ENCODE results near the gene ANKS1B.
A peak's percentile ranks its signal among the peaks of the same experiment; 100 is the strongest.
"Not testable (repeated sequence)": the region's sequence is repeated elsewhere in the genome, so short reads cannot be mapped to it uniquely, and the experiment has no call there.

The ANKS1B gene

DNA sequence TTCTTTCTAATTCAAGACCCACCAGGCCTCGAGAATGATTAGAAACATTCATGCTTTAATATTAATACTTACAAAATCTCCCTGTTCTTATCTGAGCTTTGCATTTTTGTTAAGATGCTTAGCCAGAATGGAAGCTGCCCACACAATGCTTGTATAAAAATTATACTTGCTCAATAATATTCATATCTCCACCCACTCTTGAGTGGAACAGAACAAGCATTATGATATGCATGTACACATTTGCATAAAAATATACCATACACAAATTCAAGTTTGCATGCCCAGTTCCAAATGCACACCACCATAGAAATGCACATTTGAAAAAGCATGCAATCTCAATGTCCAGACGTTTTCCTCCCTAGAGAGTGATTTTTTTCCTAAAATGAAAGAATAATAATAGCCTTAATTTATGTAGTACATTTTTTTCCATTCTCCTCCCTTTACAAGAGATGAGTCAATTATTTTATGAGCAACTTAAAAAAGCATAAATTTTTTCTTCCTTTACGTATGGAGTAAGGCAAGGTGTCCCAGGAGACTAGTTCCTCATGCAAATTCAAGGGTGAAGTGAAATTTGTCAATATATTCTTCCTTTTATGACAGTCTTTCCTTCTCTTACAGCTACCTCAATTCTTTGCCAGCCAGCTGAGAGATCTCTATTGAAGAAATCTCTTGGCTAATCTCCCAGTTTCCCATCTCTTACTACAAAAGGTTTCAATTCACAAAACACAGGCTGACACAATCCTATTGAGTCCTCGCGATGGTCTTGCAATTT lies 650.3 kb downstream of the ANKS1B start:
- DNase-seq, result no peak

GRCh38 chr12:99332936-99333591 lies 651.7 kb downstream of the ANKS1B start:
- DNase-seq, result no peak

- no peak for DNase-seq
These were observed 654.5 kb downstream of the ANKS1B start for GRCh38 chr12:99330216-99330615.

DNA sequence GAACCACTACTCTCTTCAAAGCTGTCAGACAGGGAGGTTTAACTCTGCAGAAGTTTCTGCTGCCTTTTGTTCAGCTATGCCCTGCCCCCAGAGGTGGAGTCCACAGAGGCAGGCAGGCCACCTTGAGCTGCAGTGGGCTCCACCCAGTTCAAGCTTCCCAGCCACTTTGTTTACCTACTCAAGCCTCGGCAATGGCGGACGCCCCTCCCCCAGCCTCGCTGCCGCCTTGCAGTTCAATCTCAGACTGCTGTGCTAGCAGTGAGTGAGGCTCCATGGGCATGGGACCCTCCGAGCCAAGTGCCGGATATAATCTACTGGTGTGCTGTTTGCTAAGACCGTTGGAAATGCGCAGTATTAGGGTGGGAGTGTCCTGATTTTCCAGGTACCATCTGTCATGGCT lies 663.5 kb downstream of the ANKS1B start:
- not testable (repeated sequence) for DNase-seq

GRCh38 chr12:99311373-99311772 lies 673.4 kb downstream of the ANKS1B start:
- DNase-seq, result no peak

DNA sequence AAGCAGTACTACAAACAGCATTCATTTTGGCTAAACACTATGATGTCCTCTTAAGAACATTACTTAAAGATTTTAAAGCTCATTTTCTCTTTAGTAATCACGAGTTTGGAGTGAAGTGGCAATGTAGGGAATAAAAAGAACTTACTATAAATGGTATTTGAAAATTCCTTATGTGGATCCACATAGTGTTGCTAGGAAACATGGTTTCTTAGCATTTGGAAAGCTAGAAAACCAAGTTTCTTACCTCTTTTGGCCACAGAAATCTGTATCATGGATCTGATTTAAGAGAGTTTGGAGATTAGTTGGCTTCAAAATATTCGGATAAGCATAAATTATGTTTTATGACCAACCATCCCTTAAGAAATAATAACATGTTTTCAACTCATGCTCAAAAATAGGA lies 674.9 kb downstream of the ANKS1B start:
- no peak for DNase-seq

- no peak for DNase-seq
These were observed 681.9 kb downstream of the ANKS1B start for GRCh38 chr12:99302874-99303273.

DNA sequence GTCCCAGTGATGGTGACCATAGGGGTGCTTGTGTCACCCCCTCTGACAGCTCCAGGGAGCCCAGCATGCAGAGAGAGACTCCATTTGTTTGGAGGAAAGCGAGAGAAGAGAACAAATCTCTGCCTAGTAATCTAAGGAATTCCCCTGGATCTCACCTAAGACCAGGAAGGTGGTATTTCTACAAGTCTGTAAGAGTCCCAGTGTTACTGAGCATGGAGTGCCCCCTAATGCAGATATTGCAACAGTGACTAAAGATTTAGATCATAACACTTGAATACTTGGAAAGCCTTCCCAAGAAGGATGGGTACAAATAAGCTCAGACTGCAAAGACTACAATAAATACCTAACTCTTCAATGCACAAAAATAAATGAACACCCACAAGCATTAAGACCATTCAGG lies 697.6 kb downstream of the ANKS1B start:
- no peak for DNase-seq

- DNase-seq, result no peak
These were observed 700.6 kb downstream of the ANKS1B start for GRCh38 chr12:99284161-99284560.

DNA sequence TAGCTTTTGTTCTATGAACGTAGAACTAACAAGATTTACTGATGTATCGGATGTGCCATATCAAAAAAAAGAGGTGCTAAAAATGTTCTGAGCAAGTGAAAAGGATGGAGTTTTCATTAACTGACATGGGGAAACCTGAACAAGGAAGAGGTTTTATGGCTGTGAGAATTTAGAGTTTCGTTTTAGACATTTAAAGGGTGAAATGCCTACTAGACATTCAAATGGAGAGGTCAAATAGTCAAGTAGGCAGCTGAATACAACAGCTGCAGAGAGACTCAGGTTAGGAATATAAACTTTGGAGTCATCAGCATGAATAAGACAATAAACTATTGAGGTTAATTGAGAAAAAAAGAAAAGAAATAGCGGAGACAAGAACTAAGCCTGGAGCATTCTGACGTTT lies 702.1 kb downstream of the ANKS1B start:
- DNase-seq, result no peak

DNA sequence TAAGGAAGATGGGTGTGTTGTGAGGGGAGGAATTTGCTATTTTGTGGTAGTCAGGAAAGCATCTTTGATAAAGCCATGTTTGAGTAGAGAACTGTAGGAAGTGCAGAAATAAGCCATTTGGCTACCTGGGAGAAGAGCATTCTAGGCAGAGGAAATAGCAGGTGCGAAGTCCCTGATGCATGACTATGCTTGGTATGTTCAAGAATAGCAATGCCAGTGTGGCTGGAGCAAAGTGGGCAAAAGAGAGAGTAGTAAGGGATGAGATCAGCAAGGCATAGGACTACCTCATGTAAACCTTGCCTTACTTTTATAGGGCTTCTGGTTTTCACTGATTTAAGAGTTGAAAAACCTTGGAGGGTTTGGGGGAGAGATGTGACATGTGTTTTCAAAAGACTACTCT lies 702.6 kb downstream of the ANKS1B start:
- DNase-seq, result no peak

DNA sequence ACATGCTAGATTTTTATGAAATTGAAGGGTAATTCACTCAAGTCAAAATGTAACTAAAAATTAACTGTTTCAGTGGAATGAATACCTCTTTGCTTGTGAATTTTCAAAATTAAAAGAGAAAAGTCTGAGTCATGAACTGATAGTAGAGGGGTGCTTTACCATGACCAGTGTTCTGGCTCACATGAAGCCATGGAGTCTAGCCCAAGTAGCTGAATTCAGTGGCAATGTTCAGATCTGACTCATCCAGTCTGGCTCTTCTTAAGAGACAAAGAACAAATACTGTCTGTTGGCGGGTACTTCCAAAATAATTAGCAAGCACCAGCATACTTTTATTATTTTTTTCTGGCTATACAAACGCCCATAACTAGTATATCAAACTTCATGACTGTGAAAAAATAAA lies 703.5 kb downstream of the ANKS1B start:
- DNase-seq, result no peak

DNA sequence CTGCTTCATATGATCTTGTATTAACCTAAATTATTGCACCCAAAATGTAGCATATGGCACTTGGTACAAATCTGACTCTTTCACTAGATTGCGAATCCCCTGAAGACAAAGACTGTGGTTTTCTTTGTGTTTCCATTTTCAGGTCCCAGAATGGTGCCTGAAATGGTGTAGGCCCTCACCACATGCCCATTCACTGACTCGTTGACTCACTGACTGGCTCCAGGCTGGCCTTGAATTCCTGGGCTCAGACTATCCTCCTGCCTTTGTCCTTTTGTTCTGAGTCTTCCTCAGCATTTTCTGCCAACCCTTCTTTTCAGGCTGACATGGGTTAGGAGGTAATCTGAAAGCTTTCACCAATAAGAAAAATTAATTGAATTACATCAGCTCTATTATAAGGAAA lies 705.8 kb downstream of the ANKS1B start:
- DNase-seq, result no peak

- no peak for DNase-seq
These were observed 707.0 kb downstream of the ANKS1B start for GRCh38 chr12:99277591-99278379.

DNA sequence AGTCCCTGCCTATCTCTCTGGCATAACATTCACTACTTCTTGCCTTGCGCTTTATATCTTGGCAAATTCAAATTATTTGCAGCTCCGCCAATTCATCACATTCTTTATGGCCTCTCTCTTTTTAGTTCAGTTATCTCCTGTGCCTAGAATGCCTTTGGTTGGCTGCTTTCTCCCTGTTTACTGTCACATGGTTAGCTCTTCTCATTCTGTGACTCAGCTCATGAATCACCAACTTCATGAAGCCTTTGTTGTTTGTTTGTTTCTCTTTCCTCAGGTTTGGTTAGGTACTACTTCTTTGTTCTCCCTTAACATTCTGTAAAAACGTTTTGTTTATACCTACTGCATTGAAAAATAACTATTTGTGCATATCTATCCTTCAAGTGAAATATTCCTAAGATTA lies 713.7 kb downstream of the ANKS1B start:
- no peak for DNase-seq

DNA sequence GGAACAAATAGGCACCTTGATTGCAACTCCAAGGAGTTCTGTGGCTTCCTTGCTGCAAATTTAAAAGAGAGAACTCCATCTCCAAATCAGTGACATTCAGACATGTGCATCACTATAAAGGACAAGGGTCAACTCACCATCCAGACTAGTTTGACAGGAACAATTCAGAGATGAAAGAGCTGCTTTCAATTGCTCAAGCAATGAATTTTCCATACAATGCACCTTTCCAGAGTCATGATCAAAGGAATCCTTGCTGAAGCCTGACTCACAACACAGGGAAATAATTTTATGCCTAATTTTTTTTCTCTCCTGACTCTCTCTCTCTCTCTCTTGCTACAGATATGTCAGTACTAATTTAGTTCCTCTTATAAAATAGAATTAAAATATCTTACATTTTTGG lies 717.7 kb downstream of the ANKS1B start:
- DNase-seq, result no peak

GRCh38 chr12:99265648-99266047 lies 719.1 kb downstream of the ANKS1B start:
- DNase-seq, result no peak

- no peak for DNase-seq
These were observed 723.5 kb downstream of the ANKS1B start for GRCh38 chr12:99261256-99261655.

DNA sequence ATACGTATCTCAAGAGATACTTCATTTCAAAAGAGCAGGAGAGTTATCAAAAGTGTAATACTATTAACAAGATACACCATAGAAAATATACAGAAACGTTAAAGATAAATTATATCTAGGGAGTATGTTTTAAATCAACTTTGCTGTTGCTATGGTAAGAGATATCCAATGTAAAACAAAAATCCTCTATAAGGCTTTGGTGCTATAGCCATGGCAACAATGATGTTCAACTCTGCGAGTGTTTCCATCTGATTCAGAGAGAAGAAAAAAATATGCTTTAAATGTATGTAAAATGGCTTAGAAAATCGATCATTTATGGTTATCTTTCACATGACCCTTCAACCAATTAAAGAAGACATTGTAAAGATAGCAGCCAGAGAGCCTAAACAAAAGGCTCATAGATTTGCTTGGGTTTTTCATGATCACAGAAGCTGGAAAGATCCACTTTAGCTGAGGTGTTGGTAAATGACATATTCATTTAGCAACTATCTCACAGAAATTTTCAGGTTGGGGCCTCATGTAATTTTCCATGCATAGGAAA lies 724.2 kb downstream of the ANKS1B start:
- no peak for DNase-seq

GRCh38 chr12:99259040-99259934 lies 725.4 kb downstream of the ANKS1B start:
- no peak for DNase-seq

- DNase-seq, result no peak
These were observed 727.1 kb downstream of the ANKS1B start for GRCh38 chr12:99257672-99258071.

GRCh38 chr12:99253068-99253467 lies 731.7 kb downstream of the ANKS1B start:
- DNase-seq, result peak; percentile 1

DNA sequence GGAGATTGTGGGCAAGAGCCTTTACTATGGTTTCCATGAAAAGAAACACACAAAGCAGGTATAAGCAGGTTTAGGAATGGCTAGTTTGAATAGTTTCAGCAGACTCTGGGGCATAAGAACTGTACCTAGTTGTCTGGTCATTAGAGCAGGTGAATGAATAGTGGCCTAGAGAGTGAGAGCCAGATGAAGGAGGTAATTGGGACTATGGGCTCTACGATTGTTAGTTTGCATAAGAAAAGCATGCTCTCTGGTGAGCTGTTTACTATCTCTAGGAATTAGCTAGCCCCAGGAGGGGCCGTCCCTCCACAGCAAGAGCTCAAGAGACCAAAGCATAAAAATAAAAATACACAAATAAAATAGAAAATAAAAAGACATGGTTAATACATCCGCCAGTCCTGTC lies 734.6 kb downstream of the ANKS1B start:
- no peak for DNase-seq
